Uterus (tissue), 2 donors: ENCODE measurements around the gene NDUFB3.

Experiments used
- CTCF ChIP-seq, 4 experiments: fragments of 200-600 bp in 2 of 4; fragments of 450-650 bp in 2 of 4; sonication (generic) in 2 of 4; IDR thresholded peaks; one replicate each; pipeline ENCODE4 v1.5.1; 2016 to 2019; ENCODE audit warnings: antibody characterized with exemption in 4 of 4, mild to moderate bottlenecking in 2 of 4, moderate library complexity in 1 of 4
- POLR2A ChIP-seq, 2 donors: fragments of 450-650 bp; IDR thresholded peaks; one replicate each; pipeline ENCODE4 v1.6.1; 2016; ENCODE audit warnings: antibody characterized with exemption in 2 of 2, mild to moderate bottlenecking in 1 of 2, moderate library complexity in 1 of 2

- TF ChIP-seq POLR2A (IDR thresholded peaks at IDR 0.05): no peak
- TF ChIP-seq CTCF (IDR thresholded peaks at IDR 0.05): no peak
These were observed 36.5 kb downstream of the NDUFB3 start for GRCh38 chr2:201108341-201108740.
